Upper lobe of left lung (tissue), 6 donors: Measurements from ENCODE around the gene HK1. TPM values are rescaled to one million over a fixed set of nuclear protein-coding genes. Genes with fewer than 3 reads are reported as not detected.

Experiments used
- ATAC-seq, 2 donors: fragments of 200-7000 bp; cut with Tn5 transposase; one replicate each; pipeline ENCODE4 v1.9.1; 2022; ENCODE audit warnings: mild to moderate bottlenecking in 2 of 2, moderate library complexity in 2 of 2; ENCODE audit not compliant: low FRiP score in 2 of 2
- DNase-seq, 2 donors: peaks; one replicate each; pipeline ENCODE4 v3.0.0-alpha.2; 2019 to 2020
- H3K27ac ChIP-seq, 4 donors: fragments of 200-600 bp; sonication (generic); one replicate each; pipeline ENCODE4 v1.5.1; 2016 to 2019
- H3K27me3 ChIP-seq, 4 donors: fragments of 200-600 bp; sonication (generic); one replicate each; pipeline ENCODE4 v1.5.1; 2017 to 2019
- H3K36me3 ChIP-seq, 4 donors: fragments of 200-600 bp; sonication (generic); one replicate each; pipeline ENCODE4 v1.5.1; 2016 to 2019
- H3K4me1 ChIP-seq, 4 donors: fragments of 200-600 bp; sonication (generic); one replicate each; pipeline ENCODE4 v1.5.1; 2018 to 2019
- H3K4me3 ChIP-seq, 4 donors: fragments of 200-600 bp; sonication (generic); one replicate each; pipeline ENCODE4 v1.5.1; 2017 to 2019; ENCODE audit warnings: mild to moderate bottlenecking in 2 of 4, moderate library complexity in 1 of 4
- H3K9me3 ChIP-seq, 4 donors: fragments of 200-600 bp; sonication (generic); one replicate each; pipeline ENCODE4 v1.5.1; 2018 to 2019
- CTCF ChIP-seq, 6 experiments: fragments of 450-650 bp in 4 of 6; fragments of 200-600 bp in 2 of 6; sonication (generic) in 2 of 6; IDR thresholded peaks; one replicate each; pipeline ENCODE4 v1.5.1; 2016 to 2019; ENCODE audit warnings: antibody characterized with exemption in 6 of 6
- EP300 ChIP-seq, 4 donors: sonication (generic); formaldehyde crosslinking; IDR thresholded peaks; one replicate each; pipeline ENCODE4 v1.5.1; 2017; ENCODE audit warnings: antibody characterized with exemption in 4 of 4, control low read depth in 2 of 4
- POLR2A ChIP-seq, 4 donors: fragments of 450-650 bp; IDR thresholded peaks; one replicate each; pipeline ENCODE4 v1.5.1; 2016 to 2017; ENCODE audit warnings: antibody characterized with exemption in 4 of 4, mild to moderate bottlenecking in 2 of 4
- POLR2AphosphoS5 ChIP-seq, 2 donors: sonication (generic); formaldehyde crosslinking; IDR thresholded peaks; one replicate each; pipeline ENCODE4 v1.5.1; 2017; ENCODE audit warnings: antibody characterized with exemption in 2 of 2
- WGBS, 2 donors: methylation state at CpG; one replicate each; pipeline ENCODE4 v1.1.5; 2017 to 2018; 5-methylcytosine and 5-hydroxymethylcytosine counted together
- total RNA-seq, 6 donors: library from RNA; depleted of rRNA in 4 of 6; stranded (reverse); fragments of >200 nt in 4 of 6; gene quantifications; one replicate each; pipeline versions ENCODE4 v1.1.0 to v1.2.1, GENCODE V29; 2016 to 2021
- donor health status: DM: no; HTN: no; CAD: no; lungs with moderate emphysema.
- donor health status: DM: no; HTN: yes; CAD: no; lungs with severe emphysema.

HK1 gene
- total RNA-seq, 6 donors from 2014 or later = 60.8 to 98.5 (median 88.9) TPM

GRCh38 chr10:69259547-69260243 is 18.6 kb upstream of the HK1 start:
- ATAC-seq (no peak), DNase-seq (no peak)
- Histone ChIP-seq H3K27ac (no peak overlapping the region), H3K4me3 (no peak overlapping the region), H3K27me3 (no peaks in the 10 kb centered on the region), H3K36me3 (no peaks in the 10 kb centered on the region), H3K9me3 (no peaks in the 10 kb centered on the region), H3K4me1 (no peaks in the 10 kb centered on the region)
- 81 to 84% methylated on average over 3 of the region's 3 CpGs for WGBS, 2 donors
- no peak for TF ChIP-seq EP300 (IDR thresholded peaks at IDR 0.05)

- DNase-seq = no peak
Measured at GRCh38 chr10:69261184-69261583, 17.1 kb upstream of the HK1 start.

GRCh38 chr10:69262292-69262751 is 16.0 kb upstream of the HK1 start:
- Histone ChIP-seq H3K4me3 (no peak overlapping the region), H3K4me1 (no peaks in the 10 kb centered on the region), H3K36me3 (no peaks in the 10 kb centered on the region), H3K9me3 (no peaks in the 10 kb centered on the region), H3K27me3 (no peaks in the 10 kb centered on the region), H3K27ac (no peak overlapping the region)
- 81 to 90% methylated on average over 3 of the region's 3 CpGs for WGBS, 2 donors
- TF ChIP-seq POLR2A (IDR thresholded peaks at IDR 0.05) (no peak), EP300 (IDR thresholded peaks at IDR 0.05) (no peak), POLR2AphosphoS5 (IDR thresholded peaks at IDR 0.05) (no peak), CTCF (IDR thresholded peaks at IDR 0.05) (no peak)
- ATAC-seq (no peak), DNase-seq (no peak)

More at GRCh38 chr10:69261184-69261583, 17.1 kb upstream of the HK1 start:
- no peaks in the 10 kb centered on the region for H3K36me3 ChIP-seq
- 88 to 92% methylated on average over 8 of the region's 8 CpGs for WGBS, 2 donors
- no peak overlapping the region for H3K4me3 ChIP-seq
- H3K27me3 ChIP-seq = no peaks in the 10 kb centered on the region
- TF ChIP-seq POLR2AphosphoS5 (IDR thresholded peaks at IDR 0.05) = no peak
- TF ChIP-seq CTCF (IDR thresholded peaks at IDR 0.05) = no peak
- no peak for TF ChIP-seq POLR2A (IDR thresholded peaks at IDR 0.05)
- TF ChIP-seq EP300 (IDR thresholded peaks at IDR 0.05) = no peak
- no peak overlapping the region for H3K27ac ChIP-seq
- H3K4me1 ChIP-seq = no peaks in the 10 kb centered on the region
- no peak for ATAC-seq
- no peaks in the 10 kb centered on the region for H3K9me3 ChIP-seq

GRCh38 chr10:69265521-69265920 is 12.8 kb upstream of the HK1 start:
- WGBS, 2 donors = 92 to 93% methylated on average over 15 to 17 of the region's 17 CpGs
- no peaks in the 10 kb centered on the region for H3K9me3 ChIP-seq
- no peaks in the 10 kb centered on the region for H3K4me1 ChIP-seq
- H3K36me3 ChIP-seq = no peaks in the 10 kb centered on the region
- TF ChIP-seq CTCF (IDR thresholded peaks at IDR 0.05) = no peak
- TF ChIP-seq POLR2A (IDR thresholded peaks at IDR 0.05) = no peak
- TF ChIP-seq EP300 (IDR thresholded peaks at IDR 0.05) = no peak
- H3K27ac ChIP-seq = no peak overlapping the region
- H3K27me3 ChIP-seq = no peaks in the 10 kb centered on the region
- no peak overlapping the region for H3K4me3 ChIP-seq
- peak in 1 of 2 donors; percentile 32 for ATAC-seq
- peak in 1 of 2 donors; percentile 61 for DNase-seq

- DNase-seq (no peak), ATAC-seq (no peak)
- H3K4me1 ChIP-seq = no peaks in the 10 kb centered on the region
- WGBS, 2 donors = 87 to 89% methylated on average over 14 of the region's 14 CpGs
- no peaks in the 10 kb centered on the region for H3K27me3 ChIP-seq
- H3K36me3 ChIP-seq = no peaks in the 10 kb centered on the region
- no peak overlapping the region for H3K27ac ChIP-seq
- H3K9me3 ChIP-seq = no peaks in the 10 kb centered on the region
- H3K4me3 ChIP-seq = no peak overlapping the region
- TF ChIP-seq POLR2AphosphoS5 (IDR thresholded peaks at IDR 0.05) (no peak), EP300 (IDR thresholded peaks at IDR 0.05) (no peak), POLR2A (IDR thresholded peaks at IDR 0.05) (no peak), CTCF (IDR thresholded peaks at IDR 0.05) (no peak)
Measured at GRCh38 chr10:69268761-69269416, 9.4 kb upstream of the HK1 start.
